Ectodermal cell (in vitro differentiated cells): ENCODE data around the gene ATP6V0A4.
"Not testable (repeated sequence)": the region's sequence is repeated elsewhere in the genome, so short reads cannot be mapped to it uniquely, and the experiment has no call there.

Experiments
- H3K27ac ChIP-seq: 2 replicates; pipeline ENCODE4 v1.7.0; 2013; ENCODE audit warnings: mild to moderate bottlenecking, low read depth, low read length; ENCODE audit not compliant: insufficient read depth, poor library complexity, severe bottlenecking
- H3K27me3 ChIP-seq: 2 replicates; pipeline ENCODE4 v1.7.0; 2013; ENCODE audit warnings: mild to moderate bottlenecking, low read length; ENCODE audit not compliant: insufficient read depth, control insufficient read depth, poor library complexity, severe bottlenecking
- H3K36me3 ChIP-seq: one replicate; pipeline ENCODE4 v1.7.0; 2013; ENCODE audit warnings: low read length; ENCODE audit not compliant: control insufficient read depth, insufficient read depth
- H3K4me1 ChIP-seq: one replicate; pipeline ENCODE4 v1.7.0; 2013; ENCODE audit warnings: low read length; ENCODE audit not compliant: control insufficient read depth, insufficient read depth
- H3K4me3 ChIP-seq: 2 replicates; pipeline ENCODE4 v1.7.0; 2013; ENCODE audit warnings: low read depth, low read length, control low read depth; ENCODE audit not compliant: insufficient read depth
- H3K9me3 ChIP-seq: 2 replicates; pipeline ENCODE4 v1.7.0; 2013; ENCODE audit warnings: mild to moderate bottlenecking, low read length, moderate library complexity; ENCODE audit not compliant: control insufficient read depth
- WGBS, 2 experiments: methylation state at CpG; one replicate each; pipeline ENCODE4 v1.1.7; 2013; ENCODE audit warnings: missing lambda C conversion rate in 2 of 2; 5-methylcytosine and 5-hydroxymethylcytosine counted together

The ATP6V0A4 gene

DNA sequence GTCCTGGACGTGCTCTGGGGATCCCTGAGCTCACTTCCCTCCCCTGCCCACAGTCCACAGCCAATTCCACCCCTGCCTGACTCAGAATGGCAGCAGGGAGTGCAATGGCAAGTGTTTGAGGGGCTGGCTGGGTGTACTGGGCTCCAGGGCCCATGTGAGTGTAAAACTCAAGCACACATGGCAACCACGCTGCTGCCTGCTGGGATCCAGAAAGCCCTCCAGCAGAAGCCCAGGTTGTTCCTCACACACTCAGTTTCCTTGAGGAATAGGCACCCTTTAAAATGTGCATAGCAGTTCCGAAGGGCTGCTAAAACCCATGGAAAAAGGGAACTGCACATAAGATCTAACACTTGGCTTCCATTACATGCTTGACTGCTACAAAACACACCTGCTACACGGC lies 11.3 kb upstream of the ATP6V0A4 start:
- Histone ChIP-seq H3K36me3 (no peaks in the 10 kb centered on the region), H3K4me1 (no peaks in the 10 kb centered on the region), H3K9me3 (no peaks in the 10 kb centered on the region), H3K27me3 (no peaks in the 10 kb centered on the region), H3K4me3 (no peak overlapping the region), H3K27ac (no peak overlapping the region)
- 91 to 97% methylated on average over 3 to 4 of the region's 4 CpGs for WGBS, 2 experiments

DNA sequence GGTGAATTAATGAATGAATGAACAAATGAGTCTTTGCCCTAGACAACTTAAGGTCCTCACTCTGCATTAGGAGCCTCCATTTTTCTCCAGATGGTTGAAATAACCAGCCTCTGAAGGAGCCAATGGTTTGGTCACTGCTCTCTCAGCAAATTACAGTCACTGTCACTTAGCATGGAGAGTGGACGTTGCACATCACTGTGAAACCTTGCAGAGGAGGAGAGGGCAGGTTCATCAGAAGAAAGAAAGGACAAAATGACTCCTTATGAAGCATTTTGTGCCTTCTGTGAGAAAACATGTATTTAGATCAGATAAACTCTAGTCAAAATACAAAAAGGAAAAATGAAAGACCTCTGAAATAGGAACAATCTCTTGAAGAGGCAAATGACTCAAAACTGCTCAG lies 6.6 kb upstream of the ATP6V0A4 start:
- 95 to 100% methylated on average over 1 of the region's 1 CpG for WGBS, 2 experiments
- Histone ChIP-seq H3K4me1 (no peaks in the 10 kb centered on the region), H3K4me3 (no peak overlapping the region), H3K27ac (no peak overlapping the region), H3K36me3 (no peaks in the 10 kb centered on the region), H3K9me3 (no peaks in the 10 kb centered on the region), H3K27me3 (no peaks in the 10 kb centered on the region)

DNA sequence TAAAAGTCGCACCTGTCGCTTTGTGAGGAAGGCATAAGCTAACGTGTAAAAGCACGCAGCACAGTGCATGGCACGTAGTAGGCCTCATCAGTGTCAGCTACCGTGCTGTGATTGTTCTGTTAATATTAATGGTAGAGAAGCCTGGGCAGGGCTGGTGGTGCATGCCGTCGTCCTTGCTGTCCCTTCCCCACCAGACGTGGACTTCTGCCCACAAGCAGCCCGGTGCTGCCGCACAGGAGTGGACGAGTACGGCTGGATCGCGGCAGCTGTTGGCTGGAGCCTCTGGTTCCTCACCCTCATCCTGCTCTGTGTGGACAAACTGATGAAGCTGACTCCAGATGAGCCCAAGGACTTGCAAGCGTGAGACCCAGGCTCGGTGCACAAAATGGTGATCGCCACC lies 4.7 kb upstream of the ATP6V0A4 start:
- Histone ChIP-seq H3K27me3 (peaks cover 3% of the 10 kb centered on the region), H3K27ac (no peak overlapping the region), H3K36me3 (no peaks in the 10 kb centered on the region), H3K9me3 (no peaks in the 10 kb centered on the region), H3K4me3 (no peak overlapping the region), H3K4me1 (no peaks in the 10 kb centered on the region)
- 95 to 97% methylated on average over 18 of the region's 18 CpGs for WGBS, 2 experiments

DNA sequence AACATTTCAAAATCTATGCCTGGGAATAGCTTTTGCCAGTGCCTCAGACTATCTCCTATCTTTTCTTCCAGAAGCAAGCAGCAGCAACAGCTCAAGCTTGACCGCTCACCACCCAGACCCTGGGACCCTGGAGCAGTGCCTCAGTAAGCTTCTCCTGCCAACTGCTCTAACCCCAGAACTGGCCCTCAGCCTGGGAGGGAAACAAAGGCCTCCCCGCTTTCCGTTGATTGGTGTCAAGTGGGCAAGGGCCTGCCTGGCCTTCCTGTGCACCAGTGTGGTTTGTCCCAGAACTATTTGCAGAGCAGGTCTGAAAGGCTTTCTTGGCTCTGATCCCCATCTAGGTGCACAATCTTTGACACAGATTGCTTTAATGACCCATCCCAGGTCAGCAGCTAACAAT lies 3.3 kb upstream of the ATP6V0A4 start:
- 97 to 98% methylated on average over 3 of the region's 3 CpGs for WGBS, 2 experiments
- H3K4me3 ChIP-seq = no peak overlapping the region
- no peak overlapping the region for H3K27ac ChIP-seq
- no peaks in the 10 kb centered on the region for H3K9me3 ChIP-seq
- H3K4me1 ChIP-seq = no peaks in the 10 kb centered on the region
- no peaks in the 10 kb centered on the region for H3K36me3 ChIP-seq
- H3K27me3 ChIP-seq = peaks cover 3% of the 10 kb centered on the region

DNA sequence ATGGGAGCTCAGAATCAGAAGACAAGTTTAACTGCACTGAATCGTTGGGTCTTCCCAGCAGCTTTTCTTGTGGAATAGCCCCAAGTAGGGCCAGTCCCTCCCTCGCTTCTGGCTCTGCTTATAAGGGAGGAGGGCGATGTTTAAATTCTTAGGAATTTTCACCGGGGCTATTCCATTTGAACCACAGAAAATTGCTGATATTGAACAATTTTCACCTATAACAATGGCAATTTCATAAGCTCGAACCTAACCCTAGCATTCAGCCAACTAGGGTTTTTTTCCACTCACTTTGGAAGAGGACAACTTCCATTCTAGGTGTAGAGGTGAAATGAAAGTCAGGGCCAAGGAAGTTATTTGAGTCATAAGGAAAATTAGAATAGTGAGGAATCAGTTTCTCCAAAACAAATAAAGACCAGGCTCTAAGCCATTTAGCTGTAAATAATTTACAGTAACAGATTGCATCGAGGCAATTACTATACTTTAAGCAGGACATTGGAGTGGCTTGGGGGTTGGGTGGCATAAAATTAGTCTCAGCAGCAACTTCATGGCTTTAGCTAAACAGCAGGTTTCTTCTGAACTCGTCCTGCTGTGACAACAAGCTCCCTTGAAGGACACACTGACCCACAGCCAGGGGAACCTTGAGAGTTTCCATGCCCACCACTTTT lies 1.5 kb upstream of the ATP6V0A4 start:
- no peaks in the 10 kb centered on the region for H3K9me3 ChIP-seq
- peaks cover 3% of the 10 kb centered on the region for H3K27me3 ChIP-seq
- WGBS, 2 experiments = 92% methylated on average over 7 of the region's 7 CpGs
- H3K4me3 ChIP-seq = no peak overlapping the region
- no peaks in the 10 kb centered on the region for H3K36me3 ChIP-seq
- no peak overlapping the region for H3K27ac ChIP-seq
- no peaks in the 10 kb centered on the region for H3K4me1 ChIP-seq

DNA sequence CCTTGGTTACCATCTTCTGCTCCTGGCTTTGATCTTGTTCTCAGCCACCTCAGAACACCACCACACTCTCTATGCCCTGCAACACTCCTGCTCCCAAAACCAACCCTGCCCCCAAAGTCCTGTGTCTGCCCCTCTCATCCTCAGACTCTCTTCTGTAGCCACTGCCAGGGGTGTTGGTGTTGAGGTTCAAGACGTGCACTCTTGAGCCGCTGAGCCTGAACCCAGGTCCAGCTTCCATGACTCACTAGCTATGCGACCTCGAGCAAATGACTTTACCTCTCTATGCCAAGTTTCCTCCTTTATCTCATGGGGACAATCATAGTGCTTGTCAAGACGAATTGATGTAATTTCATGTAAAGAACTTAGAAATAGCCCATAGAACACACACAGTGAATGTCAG lies 840 bp upstream of the ATP6V0A4 start:
- no peaks in the 10 kb centered on the region for H3K4me1 ChIP-seq
- no peak overlapping the region for H3K4me3 ChIP-seq
- 96% methylated on average over 5 of the region's 5 CpGs for WGBS, 2 experiments
- H3K27ac ChIP-seq = no peak overlapping the region
- no peaks in the 10 kb centered on the region for H3K9me3 ChIP-seq
- no peaks in the 10 kb centered on the region for H3K36me3 ChIP-seq
- H3K27me3 ChIP-seq = peaks cover 3% of the 10 kb centered on the region

DNA sequence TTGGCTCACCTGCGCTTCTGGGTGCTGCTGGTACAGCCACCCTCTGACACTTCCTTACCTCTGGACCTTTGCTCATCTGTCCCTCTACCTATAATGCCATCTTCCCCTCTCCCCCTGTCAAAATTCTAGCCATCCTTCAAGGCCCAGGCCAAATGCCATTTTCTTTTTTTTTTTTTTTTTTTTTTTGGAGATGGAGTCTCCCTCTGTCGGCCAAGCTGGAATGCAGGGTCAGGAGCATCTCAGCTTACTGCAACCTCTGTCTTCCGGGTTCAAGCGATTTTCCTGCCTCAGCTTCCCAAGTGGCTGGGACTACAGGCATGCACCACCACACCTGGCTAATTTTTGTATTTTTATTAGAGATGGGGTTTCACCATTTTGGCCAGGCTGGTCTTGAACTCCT lies 950 bp downstream of the ATP6V0A4 start:
- H3K4me3 ChIP-seq, H3K9me3 ChIP-seq, H3K36me3 ChIP-seq, H3K4me1 ChIP-seq, H3K27me3 ChIP-seq, H3K27ac ChIP-seq: not testable (repeated sequence)
- 77 to 92% methylated on average over 4 of the region's 4 CpGs for WGBS, 2 experiments

DNA sequence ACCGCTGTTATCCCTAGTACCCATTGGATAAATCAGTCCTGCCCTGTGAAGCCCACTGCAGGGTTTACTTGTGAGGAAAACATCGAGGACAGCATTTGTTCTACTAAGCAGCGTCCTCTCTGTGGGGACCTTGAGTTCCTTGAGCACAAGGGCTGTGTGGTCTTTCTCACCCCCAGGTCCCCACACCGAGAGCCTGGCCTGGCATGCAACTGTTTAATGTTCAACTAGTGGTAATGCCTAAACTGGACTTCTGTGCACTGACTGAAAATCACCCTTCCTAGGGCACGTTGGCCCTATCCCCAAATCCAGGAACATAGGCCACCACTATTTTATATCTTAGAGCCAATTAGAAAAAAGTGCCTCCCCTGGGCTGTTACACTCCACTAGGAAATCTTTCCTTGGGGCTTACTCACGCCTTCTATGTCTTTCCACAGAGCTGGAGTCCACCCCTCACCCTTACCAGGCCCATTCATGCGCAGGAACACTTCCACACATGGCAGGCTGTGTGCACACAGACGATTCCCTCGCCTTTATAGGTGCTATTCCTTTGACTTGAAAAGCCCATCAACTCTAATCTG lies 1.9 kb downstream of the ATP6V0A4 start:
- Histone ChIP-seq H3K27ac (no peak overlapping the region), H3K27me3 (peaks cover 3% of the 10 kb centered on the region), H3K4me1 (no peaks in the 10 kb centered on the region), H3K9me3 (no peaks in the 10 kb centered on the region), H3K4me3 (no peak overlapping the region), H3K36me3 (no peaks in the 10 kb centered on the region)
- WGBS, 2 experiments = 90 to 93% methylated on average over 9 of the region's 9 CpGs

DNA sequence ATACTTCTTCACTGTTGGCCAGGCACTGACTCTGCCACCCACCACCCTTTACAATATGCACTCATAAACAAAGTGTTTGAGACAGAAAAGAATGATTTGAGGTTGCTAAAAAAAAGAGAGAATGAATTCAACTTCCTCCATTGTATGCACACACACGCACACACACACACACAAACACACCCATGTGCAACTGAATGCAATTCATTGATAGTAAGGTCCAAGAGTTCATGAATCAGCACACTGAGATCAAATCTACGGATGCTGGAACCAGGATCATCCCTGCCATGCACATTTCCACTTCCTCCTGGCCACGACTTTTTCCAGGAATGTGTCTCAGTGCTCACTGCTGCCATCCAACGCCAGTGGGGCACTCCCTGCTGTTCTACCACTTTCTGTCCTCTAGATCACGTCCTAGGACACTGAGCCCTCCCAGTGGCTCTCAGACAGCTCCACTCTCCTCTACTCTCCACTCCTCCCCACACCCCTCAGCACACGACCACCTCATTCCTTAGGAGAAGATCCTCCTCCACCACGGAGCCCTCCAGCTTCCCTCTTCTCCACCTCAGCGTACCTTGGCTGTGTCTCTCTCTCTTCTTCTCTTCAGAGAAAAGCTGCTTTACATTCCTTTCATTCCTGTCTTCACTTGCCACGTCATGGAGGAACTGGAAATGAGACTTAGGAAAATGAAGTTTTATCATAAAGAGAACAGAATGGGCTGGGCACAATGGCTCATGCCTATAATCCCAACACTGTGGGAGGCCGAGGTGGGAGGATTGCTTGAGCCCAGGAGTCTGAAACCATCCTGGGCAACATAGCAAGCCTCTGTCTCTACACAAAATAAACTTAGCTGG lies 12.2 kb downstream of the ATP6V0A4 start:
- no peaks in the 10 kb centered on the region for H3K4me1 ChIP-seq
- H3K27me3 ChIP-seq = no peaks in the 10 kb centered on the region
- no peaks in the 10 kb centered on the region for H3K9me3 ChIP-seq
- no peak overlapping the region for H3K27ac ChIP-seq
- 63 to 70% methylated on average over 10 of the region's 10 CpGs for WGBS, 2 experiments
- no peaks in the 10 kb centered on the region for H3K36me3 ChIP-seq
- no peak overlapping the region for H3K4me3 ChIP-seq

DNA sequence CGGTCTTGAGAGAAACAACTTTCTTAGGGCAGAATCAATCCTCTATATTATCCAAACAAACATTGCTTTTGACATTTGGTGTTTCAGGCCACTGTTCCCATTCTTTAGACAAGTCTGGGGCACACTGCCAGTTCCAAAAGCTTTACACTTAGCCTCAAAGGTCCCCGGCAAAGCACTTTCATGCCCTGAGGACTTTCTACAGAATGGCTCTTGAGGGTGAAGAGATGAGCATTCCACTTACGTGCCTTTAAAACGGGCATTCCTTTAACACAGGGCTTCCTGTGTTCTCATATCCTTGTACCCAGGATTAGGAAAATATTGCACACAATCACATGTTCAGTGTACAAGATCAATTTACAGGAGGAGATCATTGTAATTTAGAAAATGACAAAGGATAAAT lies 13.3 kb downstream of the ATP6V0A4 start:
- no peaks in the 10 kb centered on the region for H3K4me1 ChIP-seq
- no peaks in the 10 kb centered on the region for H3K9me3 ChIP-seq
- no peak overlapping the region for H3K27ac ChIP-seq
- H3K36me3 ChIP-seq = no peaks in the 10 kb centered on the region
- no peak overlapping the region for H3K4me3 ChIP-seq
- WGBS, 2 experiments = 69 to 71% methylated on average over 4 of the region's 4 CpGs
- H3K27me3 ChIP-seq = no peaks in the 10 kb centered on the region
